ENCODE results near the gene SLC44A4.
A peak's percentile ranks its signal among the peaks of the same experiment; 100 is the strongest.
"Not testable (repeated sequence)": the region's sequence is repeated elsewhere in the genome, so short reads cannot be mapped to it uniquely, and the experiment has no call there.

Gene SLC44A4

DNA sequence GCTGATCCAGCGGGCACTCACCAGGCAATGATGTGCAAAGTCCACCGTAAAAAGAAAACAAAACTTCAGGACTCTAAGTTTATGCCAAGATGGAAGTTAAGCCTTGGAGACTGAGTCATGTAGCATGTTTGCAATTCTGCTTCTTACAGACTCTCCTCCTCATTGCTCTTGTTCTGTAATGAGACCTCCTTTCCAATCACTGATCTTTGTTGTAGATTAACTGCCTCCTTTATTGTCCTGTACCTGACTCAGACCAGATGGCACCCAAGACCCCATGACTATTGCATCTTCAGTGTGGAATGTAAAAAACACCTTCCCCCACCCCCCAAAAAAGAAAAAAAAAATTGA lies 27.3 kb downstream of the SLC44A4 start:
- TF ChIP-seq, protein P1, sequence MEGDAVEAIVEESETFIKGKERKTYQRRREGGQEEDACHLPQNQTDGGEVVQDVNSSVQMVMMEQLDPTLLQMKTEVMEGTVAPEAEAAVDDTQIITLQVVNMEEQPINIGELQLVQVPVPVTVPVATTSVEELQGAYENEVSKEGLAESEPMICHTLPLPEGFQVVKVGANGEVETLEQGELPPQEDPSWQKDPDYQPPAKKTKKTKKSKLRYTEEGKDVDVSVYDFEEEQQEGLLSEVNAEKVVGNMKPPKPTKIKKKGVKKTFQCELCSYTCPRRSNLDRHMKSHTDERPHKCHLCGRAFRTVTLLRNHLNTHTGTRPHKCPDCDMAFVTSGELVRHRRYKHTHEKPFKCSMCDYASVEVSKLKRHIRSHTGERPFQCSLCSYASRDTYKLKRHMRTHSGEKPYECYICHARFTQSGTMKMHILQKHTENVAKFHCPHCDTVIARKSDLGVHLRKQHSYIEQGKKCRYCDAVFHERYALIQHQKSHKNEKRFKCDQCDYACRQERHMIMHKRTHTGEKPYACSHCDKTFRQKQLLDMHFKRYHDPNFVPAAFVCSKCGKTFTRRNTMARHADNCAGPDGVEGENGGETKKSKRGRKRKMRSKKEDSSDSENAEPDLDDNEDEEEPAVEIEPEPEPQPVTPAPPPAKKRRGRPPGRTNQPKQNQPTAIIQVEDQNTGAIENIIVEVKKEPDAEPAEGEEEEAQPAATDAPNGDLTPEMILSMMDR (conservative IDR thresholded peaks at IDR 0.05; ENCODE audit: low read length), result no peak
- no peak for DNase-seq (ENCODE audit: low read depth)
- no peak overlapping the region for H3K4me3 ChIP-seq (ENCODE audit: low read length)

DNA sequence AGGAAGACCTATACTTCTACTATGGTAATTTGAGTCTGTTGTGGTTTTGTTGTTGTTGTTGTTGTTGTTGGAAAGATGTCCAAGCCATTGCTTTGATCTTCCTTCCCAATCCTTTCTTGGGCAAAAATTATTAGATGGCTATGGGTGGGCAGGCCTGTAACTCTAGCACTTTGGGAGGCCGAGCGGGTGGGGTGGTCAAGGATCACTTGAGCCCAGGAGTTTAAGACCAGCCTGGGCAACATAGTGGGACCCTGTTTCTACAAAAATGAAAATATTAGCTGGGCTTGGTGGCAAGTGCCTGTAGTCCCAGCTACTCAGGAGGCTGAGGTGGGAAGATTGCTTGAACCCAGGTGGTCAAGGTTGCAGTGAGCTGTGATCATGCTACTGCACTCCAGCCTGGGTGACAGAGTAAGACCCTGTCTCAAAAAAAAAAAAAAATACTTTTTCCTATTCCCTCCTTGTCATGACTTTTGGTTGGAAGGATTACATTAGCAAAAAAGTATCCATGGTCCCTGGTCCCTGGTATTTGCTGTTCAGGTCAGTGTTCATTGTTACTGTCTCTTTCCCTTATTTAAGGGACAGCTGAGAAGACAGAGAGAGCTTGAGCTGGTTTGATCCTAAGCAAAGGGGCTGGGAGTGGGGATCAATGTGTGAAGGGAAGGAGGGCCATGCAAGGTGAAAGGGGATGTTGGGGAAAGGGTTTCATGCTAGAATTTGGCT lies 27.9 kb downstream of the SLC44A4 start:
- H3K4me3 ChIP-seq (ENCODE audit: low read length), result no peak overlapping the region
- TF ChIP-seq, protein P1 (conservative IDR thresholded peaks at IDR 0.05; ENCODE audit: low read length), result no peak
- no peak for DNase-seq (ENCODE audit: low read depth)

DNA sequence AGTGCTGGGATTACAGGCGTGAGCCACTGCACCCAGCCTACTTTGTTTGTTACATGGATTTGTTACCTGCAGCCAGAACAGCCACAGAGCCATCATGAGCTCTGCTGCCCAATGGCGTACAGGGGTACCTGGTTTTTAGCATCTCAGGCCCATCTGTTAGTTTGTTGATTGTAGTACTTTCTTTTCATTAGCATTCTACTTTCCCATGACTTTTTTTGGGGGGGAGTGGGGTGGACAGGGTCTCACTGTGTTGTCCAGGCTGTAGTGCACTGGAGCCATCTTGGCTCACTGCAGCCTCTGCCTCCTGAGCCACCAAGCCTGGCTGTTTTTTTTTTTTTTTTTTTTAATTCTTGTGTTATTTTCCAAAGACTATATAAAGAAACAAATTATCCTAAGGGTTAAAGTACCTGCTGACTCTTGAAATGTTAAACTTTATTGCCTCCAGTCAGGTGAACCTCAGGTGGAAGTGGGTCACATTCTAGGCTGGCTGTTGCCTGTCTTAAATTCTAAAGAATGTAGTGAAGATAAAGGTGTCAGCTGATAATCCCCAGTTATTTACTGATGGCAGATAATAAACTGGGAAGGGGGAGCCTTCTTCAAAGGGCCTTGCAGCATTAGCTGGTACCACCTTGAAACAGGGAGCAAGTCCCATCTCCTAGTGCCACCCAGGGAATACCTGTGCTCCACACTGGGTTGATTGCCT lies 31.4 kb downstream of the SLC44A4 start:
- no peak overlapping the region for H3K4me3 ChIP-seq (ENCODE audit: low read length)
- TF ChIP-seq, protein P1 (conservative IDR thresholded peaks at IDR 0.05; ENCODE audit: low read length), result no peak
- no peak for DNase-seq (ENCODE audit: low read depth)

DNA sequence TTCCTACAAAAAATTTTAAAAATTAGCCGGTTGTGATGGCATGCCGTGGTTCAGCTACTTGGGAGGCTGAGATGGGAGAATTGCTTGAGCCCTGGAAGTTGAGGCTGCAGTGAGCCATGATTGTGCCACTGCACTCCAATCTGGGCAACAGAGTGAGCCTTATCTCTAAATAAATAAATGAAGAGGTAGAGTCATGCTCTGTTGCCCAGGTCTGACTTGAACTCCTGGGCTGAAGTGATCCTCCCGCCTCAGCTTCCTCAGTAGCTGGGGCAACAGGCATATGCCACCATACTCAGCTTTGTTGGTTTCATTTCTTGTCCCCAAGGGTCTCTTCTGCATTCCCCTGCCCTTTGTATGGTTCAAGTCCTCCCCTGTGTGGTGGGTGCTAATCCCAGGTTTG lies 34.3 kb downstream of the SLC44A4 start:
- TF ChIP-seq, protein P1 (conservative IDR thresholded peaks at IDR 0.05; ENCODE audit: low read length), result no peak
- no peak overlapping the region for H3K4me3 ChIP-seq (ENCODE audit: low read length)
- no peak for DNase-seq (ENCODE audit: low read depth)

DNA sequence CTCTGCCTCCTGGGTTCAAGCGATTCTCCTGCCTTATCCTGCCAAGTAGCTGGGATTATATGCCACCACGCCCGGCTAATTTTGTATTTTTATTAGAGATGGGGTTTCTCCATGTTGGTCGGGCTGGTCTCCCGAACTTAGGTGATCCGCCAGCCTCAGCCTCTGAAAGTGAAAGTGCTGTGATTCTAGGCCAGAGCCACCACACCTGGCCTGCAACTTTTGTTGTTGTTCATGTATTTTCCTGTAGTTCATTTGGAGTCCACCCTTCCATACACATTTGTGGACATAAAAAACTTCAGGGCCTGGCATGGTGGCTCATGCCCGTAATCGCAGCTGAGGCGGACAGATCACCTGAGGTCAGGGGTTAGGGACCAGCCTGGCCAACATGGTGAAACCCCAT lies 36.7 kb downstream of the SLC44A4 start:
- DNase-seq (ENCODE audit: low read depth), result no peak
- no peak overlapping the region for H3K4me3 ChIP-seq (ENCODE audit: low read length)

DNA sequence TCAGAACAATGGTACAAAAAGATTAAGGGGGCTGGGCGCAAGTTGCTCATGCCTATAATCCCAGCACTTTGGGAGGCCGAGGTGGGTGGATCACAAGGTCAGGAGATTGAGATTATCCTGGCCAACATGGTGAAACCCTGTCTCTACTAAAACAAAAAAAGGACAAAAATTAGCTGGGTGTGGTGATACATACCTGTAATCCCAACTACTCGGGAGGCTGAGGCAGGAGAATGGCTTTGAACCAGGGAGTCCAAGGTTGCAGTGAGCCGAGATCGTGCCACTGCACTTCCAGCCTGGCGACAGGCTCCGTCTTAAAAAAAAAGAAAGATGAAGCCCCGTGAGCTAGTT lies 39.0 kb downstream of the SLC44A4 start:
- H3K4me3 ChIP-seq (ENCODE audit: low read length); DNase-seq (ENCODE audit: low read depth): not testable (repeated sequence)

More for the DNA sequence above, 36.7 kb downstream of the SLC44A4 start:
- TF ChIP-seq, protein P1 (conservative IDR thresholded peaks at IDR 0.05; ENCODE audit: low read length), result no peak

DNA sequence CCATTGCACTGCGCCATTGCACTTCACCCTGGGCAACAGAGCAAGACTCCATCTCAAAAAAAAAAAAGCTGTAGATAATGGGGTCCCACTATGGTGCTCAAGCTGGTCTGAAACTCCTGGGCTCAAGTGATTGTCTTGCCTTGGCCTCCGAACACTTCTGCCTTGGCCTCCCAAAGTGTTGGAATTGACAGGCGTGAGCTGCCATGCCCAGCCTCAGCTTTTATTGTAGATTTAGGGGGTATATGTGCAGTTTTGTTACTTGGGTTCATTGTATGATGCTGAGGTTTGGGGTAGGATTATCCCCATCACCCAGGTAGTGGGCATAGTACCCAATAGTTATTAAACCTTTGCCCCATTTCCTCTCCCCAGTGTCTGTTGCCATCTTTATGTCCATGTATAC lies 39.8 kb downstream of the SLC44A4 start:
- no peak for DNase-seq (ENCODE audit: low read depth)
- TF ChIP-seq, protein P1 (conservative IDR thresholded peaks at IDR 0.05; ENCODE audit: low read length), result no peak
- H3K4me3 ChIP-seq (ENCODE audit: low read length), result no peak overlapping the region

DNA sequence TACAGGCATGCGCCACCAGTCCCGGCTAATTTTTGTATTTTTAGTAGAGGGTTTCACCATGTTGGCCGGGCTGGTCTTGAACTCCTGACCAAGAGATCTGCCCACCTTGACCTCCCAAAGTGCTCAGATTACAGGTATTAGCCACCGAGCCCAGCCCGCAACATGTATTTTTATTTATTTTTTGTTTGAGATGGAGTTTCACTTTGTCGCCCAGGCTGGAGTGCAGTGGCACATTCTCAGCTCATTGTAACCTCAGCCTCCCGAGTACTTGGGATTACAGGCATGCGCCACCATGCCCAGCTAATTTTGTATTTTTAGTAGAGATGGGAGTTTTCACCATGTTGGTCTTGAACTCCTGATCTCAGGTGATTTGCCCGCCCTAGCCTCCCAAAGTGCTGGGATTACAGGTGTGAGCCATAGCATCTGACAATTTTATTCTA lies 40.7 kb downstream of the SLC44A4 start:
- peak overlapping the region; percentile 94 for H3K4me3 ChIP-seq (ENCODE audit: low read length)
- DNase-seq (ENCODE audit: low read depth), result not testable (repeated sequence)

Measured in AG10803 (cell line).